Coronary artery (tissue), 2 donors: ENCODE data around the gene HIPK3.

ENCODE experiments used
- DNase-seq: peaks from one replicate; pipeline ENCODE4 v3.0.0-alpha.2; 2017; ENCODE audit warnings: low spot score
- H3K27ac ChIP-seq, 2 donors: fragments of 200-600 bp; sonication (generic); one replicate each; pipeline ENCODE4 v1.5.1; 2016 to 2019
- H3K4me3 ChIP-seq: fragments of 200-600 bp; sonication (generic); 2 replicates; pipeline ENCODE4 v1.5.1; 2016; ENCODE audit warnings: mild to moderate bottlenecking, moderate library complexity
- CTCF ChIP-seq: fragments of 200-600 bp; sonication (generic); IDR thresholded peaks from one replicate; pipeline ENCODE4 v1.5.1; 2019; ENCODE audit warnings: antibody characterized with exemption

The HIPK3 gene

GRCh38 chr11:33271059-33271458, 13.9 kb downstream of the HIPK3 start:
- no peak overlapping the region for H3K4me3 ChIP-seq
- H3K27ac ChIP-seq = no peak overlapping the region
- no peak for DNase-seq
- no peak for TF ChIP-seq CTCF

GRCh38 chr11:33272338-33273107, 15.3 kb downstream of the HIPK3 start:
- H3K27ac ChIP-seq = no peak overlapping the region
- DNase-seq = no peak
- no peak for TF ChIP-seq CTCF

GRCh38 chr11:33273656-33274055, 16.5 kb downstream of the HIPK3 start:
- no peak for TF ChIP-seq CTCF
- Histone ChIP-seq H3K27ac (peak overlapping the region in 1 of 2 donors; percentile 32), H3K4me3 (no peak overlapping the region)
- DNase-seq = no peak

More at GRCh38 chr11:33272338-33273107, 15.3 kb downstream of the HIPK3 start:
- H3K4me3 ChIP-seq = no peak overlapping the region

GRCh38 chr11:33280411-33280810, 23.2 kb downstream of the HIPK3 start:
- Histone ChIP-seq H3K4me3 (no peak overlapping the region), H3K27ac (no peak overlapping the region)
- no peak for DNase-seq
- TF ChIP-seq CTCF = no peak

GRCh38 chr11:33281758-33282157, 24.6 kb downstream of the HIPK3 start:
- H3K4me3 ChIP-seq = no peak overlapping the region
- no peak overlapping the region for H3K27ac ChIP-seq
- no peak for TF ChIP-seq CTCF
- no peak for DNase-seq

GRCh38 chr11:33284818-33285217, 27.6 kb downstream of the HIPK3 start:
- H3K4me3 ChIP-seq = no peak overlapping the region
- no peak overlapping the region for H3K27ac ChIP-seq
- no peak for TF ChIP-seq CTCF
- no peak for DNase-seq

GRCh38 chr11:33290319-33290718, 33.1 kb downstream of the HIPK3 start:
- no peak for DNase-seq
- Histone ChIP-seq H3K27ac (peak overlapping the region in 1 of 2 donors; percentile 41), H3K4me3 (no peak overlapping the region)
- no peak for TF ChIP-seq CTCF
